Skeletal muscle tissue (tissue), 4 donors: ENCODE data around the gene PLEKHF1. TPM values are rescaled to one million over a fixed set of nuclear protein-coding genes. Genes with fewer than 3 reads are reported as not detected.
A peak's percentile ranks its signal among the peaks of the same experiment; 100 is the strongest.
"Not testable (repeated sequence)": the region's sequence is repeated elsewhere in the genome, so short reads cannot be mapped to it uniquely, and the experiment has no call there.

Source experiments
- H3K27ac ChIP-seq: one replicate; pipeline ENCODE4 v1.7.0; 2013; ENCODE audit warnings: mild to moderate bottlenecking, low read depth, low read length, inconsistent platforms
- H3K27me3 ChIP-seq, 3 donors: one replicate each; pipeline ENCODE4 v1.7.0; 2013; ENCODE audit warnings: low read length in 3 of 3; ENCODE audit not compliant: control insufficient read depth in 3 of 3, insufficient read depth in 3 of 3
- H3K36me3 ChIP-seq, 3 donors: one replicate each; pipeline ENCODE4 v1.7.0; 2013; ENCODE audit warnings: low read length in 3 of 3; ENCODE audit not compliant: control insufficient read depth in 3 of 3, insufficient read depth in 3 of 3
- H3K4me1 ChIP-seq, 3 donors: one replicate each; pipeline ENCODE4 v1.7.0; 2013; ENCODE audit warnings: low read length in 3 of 3, mild to moderate bottlenecking in 3 of 3; ENCODE audit not compliant: control insufficient read depth in 3 of 3, insufficient read depth in 3 of 3
- H3K4me3 ChIP-seq, 3 donors: one replicate each; pipeline ENCODE4 v1.7.0; 2013; ENCODE audit warnings: low read length in 3 of 3
- H3K9ac ChIP-seq, 3 donors: one replicate each; pipeline ENCODE4 v1.7.0; 2013; ENCODE audit warnings: low read length in 3 of 3, mild to moderate bottlenecking in 3 of 3, moderate library complexity in 2 of 3, low read depth in 1 of 3
- H3K9me3 ChIP-seq, 3 donors: one replicate each; pipeline ENCODE4 v1.7.0; 2013; ENCODE audit warnings: low read length in 3 of 3; ENCODE audit not compliant: control insufficient read depth in 3 of 3
- total RNA-seq: library from RNA; depleted of rRNA; stranded (reverse); fragments of >200 nt; gene quantifications from one replicate; pipeline ENCODE4 v1.2.3, GENCODE V29; 2014
- donor health status: Osteomylitis.

The PLEKHF1 gene
- total RNA-seq, 1 donor from 2014 or later, result 16.7 TPM

- H3K27me3 ChIP-seq, H3K9me3 ChIP-seq: not testable (repeated sequence)
- Histone ChIP-seq H3K36me3 (peaks cover 29 to 34% (median 30%) of the 10 kb centered on the region in 3 donors), H3K4me1 (peaks cover 88 to 95% (median 91%) of the 10 kb centered on the region in 3 donors), H3K27ac (peak overlapping the region; percentile 84), H3K4me3 (peak overlapping the region in 2 of 3 donors; percentile 19 to 62), H3K9ac (peak overlapping the region; percentile 7 to 79 (median 15))
Measured at GRCh38 chr19:29671026-29671392, 5.7 kb downstream of the PLEKHF1 start.

GRCh38 chr19:29671393-29672160 is 6.3 kb downstream of the PLEKHF1 start:
- peak overlapping the region in 2 of 3 donors; percentile 55 to 62 for H3K4me3 ChIP-seq
- H3K9me3 ChIP-seq, result no peaks in the 10 kb centered on the region
- H3K27ac ChIP-seq, result peak overlapping the region; percentile 84
- peak overlapping the region; percentile 15 to 79 (median 34) for H3K9ac ChIP-seq
- H3K36me3 ChIP-seq, result peaks cover 30 to 35% (median 30%) of the 10 kb centered on the region in 3 donors
- H3K27me3 ChIP-seq, result no peaks in the 10 kb centered on the region
- H3K4me1 ChIP-seq, result peaks cover 87 to 99% (median 91%) of the 10 kb centered on the region in 3 donors

- Histone ChIP-seq H3K27ac (peak overlapping the region; percentile 84), H3K4me3 (peak overlapping the region; percentile 29 to 55 (median 30))
Measured at GRCh38 chr19:29672319-29672932, 7.2 kb downstream of the PLEKHF1 start.

GRCh38 chr19:29672933-29673336 is 7.7 kb downstream of the PLEKHF1 start:
- Histone ChIP-seq H3K27me3 (no peaks in the 10 kb centered on the region), H3K36me3 (peaks cover 30 to 34% (median 31%) of the 10 kb centered on the region in 3 donors), H3K9ac (peak overlapping the region in 2 of 3 donors; percentile 40 to 60), H3K4me1 (peaks cover 87 to 99% (median 93%) of the 10 kb centered on the region in 3 donors), H3K9me3 (no peaks in the 10 kb centered on the region), H3K27ac (peak overlapping the region; percentile 84), H3K4me3 (peak overlapping the region in 2 of 3 donors; percentile 41 to 45)

More at GRCh38 chr19:29672319-29672932, 7.2 kb downstream of the PLEKHF1 start:
- H3K9ac ChIP-seq, result peak overlapping the region; percentile 34 to 60 (median 40)
- no peaks in the 10 kb centered on the region for H3K27me3 ChIP-seq
- peaks cover 87 to 99% (median 93%) of the 10 kb centered on the region in 3 donors for H3K4me1 ChIP-seq
- peaks cover 30 to 35% (median 34%) of the 10 kb centered on the region in 3 donors for H3K36me3 ChIP-seq
- H3K9me3 ChIP-seq, result no peaks in the 10 kb centered on the region

GRCh38 chr19:29673451-29674371 is 8.4 kb downstream of the PLEKHF1 start:
- H3K4me3 ChIP-seq, result no peak overlapping the region
- H3K4me1 ChIP-seq, result peaks cover 87 to 99% (median 93%) of the 10 kb centered on the region in 3 donors
- peaks cover 28 to 34% (median 29%) of the 10 kb centered on the region in 3 donors for H3K36me3 ChIP-seq
- no peaks in the 10 kb centered on the region for H3K9me3 ChIP-seq
- no peaks in the 10 kb centered on the region for H3K27me3 ChIP-seq
- peak overlapping the region in 2 of 3 donors; percentile 40 to 60 for H3K9ac ChIP-seq
- H3K27ac ChIP-seq, result peak overlapping the region; percentile 84

- peaks cover 25 to 28% (median 27%) of the 10 kb centered on the region in 3 donors for H3K36me3 ChIP-seq
- no peaks in the 10 kb centered on the region for H3K27me3 ChIP-seq
- no peaks in the 10 kb centered on the region for H3K9me3 ChIP-seq
- peak overlapping the region; percentile 84 for H3K27ac ChIP-seq
- H3K4me3 ChIP-seq, result peak overlapping the region in 2 of 3 donors; percentile 22 to 26
- H3K9ac ChIP-seq, result peak overlapping the region in 1 of 3 donors; percentile 77
- H3K4me1 ChIP-seq, result peaks cover 86 to 98% (median 92%) of the 10 kb centered on the region in 3 donors
Measured at GRCh38 chr19:29674374-29675119, 9.3 kb downstream of the PLEKHF1 start.

GRCh38 chr19:29675120-29675649 is 9.9 kb downstream of the PLEKHF1 start:
- H3K4me3 ChIP-seq, result peak overlapping the region in 2 of 3 donors; percentile 26 to 29
- H3K36me3 ChIP-seq, result peaks cover 25 to 28% (median 27%) of the 10 kb centered on the region in 3 donors
- peak overlapping the region; percentile 84 for H3K27ac ChIP-seq
- H3K9ac ChIP-seq, result peak overlapping the region in 1 of 3 donors; percentile 77
- peaks cover 88 to 98% (median 93%) of the 10 kb centered on the region in 3 donors for H3K4me1 ChIP-seq
- no peaks in the 10 kb centered on the region for H3K9me3 ChIP-seq
- no peaks in the 10 kb centered on the region for H3K27me3 ChIP-seq

GRCh38 chr19:29675650-29676186 is 10.5 kb downstream of the PLEKHF1 start:
- H3K27ac ChIP-seq, result peak overlapping the region; percentile 84

More at GRCh38 chr19:29675650-29676186, 10.5 kb downstream of the PLEKHF1 start:
- Histone ChIP-seq H3K4me1 (peaks cover 91 to 99% (median 95%) of the 10 kb centered on the region in 3 donors), H3K9me3 (no peaks in the 10 kb centered on the region), H3K27me3 (no peaks in the 10 kb centered on the region), H3K9ac (peak overlapping the region in 2 of 3 donors; percentile 66 to 77), H3K36me3 (peaks cover 25 to 28% (median 27%) of the 10 kb centered on the region in 3 donors), H3K4me3 (peak overlapping the region in 2 of 3 donors; percentile 27 to 29)
